Measurements from ENCODE around the gene GPI.
"Not testable (repeated sequence)": the region's sequence is repeated elsewhere in the genome, so short reads cannot be mapped to it uniquely, and the experiment has no call there.

The GPI gene

DNA sequence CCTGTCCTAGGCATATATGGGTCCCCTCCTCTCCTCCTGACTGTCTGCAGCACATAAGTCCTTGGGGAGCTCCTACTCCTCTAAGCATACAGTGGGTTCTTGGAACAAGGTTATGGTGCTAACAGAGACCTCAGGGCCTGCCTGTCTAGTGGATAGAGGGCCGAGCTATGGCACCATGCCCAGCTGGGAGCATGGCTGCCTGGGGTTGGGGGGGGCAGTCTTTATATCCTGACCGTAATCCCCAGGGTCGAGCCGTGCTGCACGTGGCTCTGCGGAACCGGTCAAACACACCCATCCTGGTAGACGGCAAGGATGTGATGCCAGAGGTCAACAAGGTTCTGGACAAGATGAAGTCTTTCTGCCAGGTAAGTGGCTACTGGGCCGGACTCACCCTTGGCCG lies 3.3 kb downstream of the GPI start:
- no peaks in the 10 kb centered on the region for H3K9me3 ChIP-seq
- TF ChIP-seq, protein P1, sequence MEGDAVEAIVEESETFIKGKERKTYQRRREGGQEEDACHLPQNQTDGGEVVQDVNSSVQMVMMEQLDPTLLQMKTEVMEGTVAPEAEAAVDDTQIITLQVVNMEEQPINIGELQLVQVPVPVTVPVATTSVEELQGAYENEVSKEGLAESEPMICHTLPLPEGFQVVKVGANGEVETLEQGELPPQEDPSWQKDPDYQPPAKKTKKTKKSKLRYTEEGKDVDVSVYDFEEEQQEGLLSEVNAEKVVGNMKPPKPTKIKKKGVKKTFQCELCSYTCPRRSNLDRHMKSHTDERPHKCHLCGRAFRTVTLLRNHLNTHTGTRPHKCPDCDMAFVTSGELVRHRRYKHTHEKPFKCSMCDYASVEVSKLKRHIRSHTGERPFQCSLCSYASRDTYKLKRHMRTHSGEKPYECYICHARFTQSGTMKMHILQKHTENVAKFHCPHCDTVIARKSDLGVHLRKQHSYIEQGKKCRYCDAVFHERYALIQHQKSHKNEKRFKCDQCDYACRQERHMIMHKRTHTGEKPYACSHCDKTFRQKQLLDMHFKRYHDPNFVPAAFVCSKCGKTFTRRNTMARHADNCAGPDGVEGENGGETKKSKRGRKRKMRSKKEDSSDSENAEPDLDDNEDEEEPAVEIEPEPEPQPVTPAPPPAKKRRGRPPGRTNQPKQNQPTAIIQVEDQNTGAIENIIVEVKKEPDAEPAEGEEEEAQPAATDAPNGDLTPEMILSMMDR (IDR thresholded peaks at IDR 0.05) = no peak
- H3K27ac ChIP-seq = peak overlapping the region; percentile 81
- no peaks in the 10 kb centered on the region for H3K27me3 ChIP-seq
- H3K4me1 ChIP-seq (ENCODE audit: control insufficient read depth in 1 of 2, insufficient read depth in 1 of 2, low read depth in 1 of 2, low read length in 1 of 2) = peaks cover 54 to 58% of the 10 kb centered on the region in 2 experiments
- H3K4me3 ChIP-seq (ENCODE audit: low read depth in 1 of 2, low read length in 1 of 2) = no peak overlapping the region
- H3K36me3 ChIP-seq = peaks cover 19% of the 10 kb centered on the region

DNA sequence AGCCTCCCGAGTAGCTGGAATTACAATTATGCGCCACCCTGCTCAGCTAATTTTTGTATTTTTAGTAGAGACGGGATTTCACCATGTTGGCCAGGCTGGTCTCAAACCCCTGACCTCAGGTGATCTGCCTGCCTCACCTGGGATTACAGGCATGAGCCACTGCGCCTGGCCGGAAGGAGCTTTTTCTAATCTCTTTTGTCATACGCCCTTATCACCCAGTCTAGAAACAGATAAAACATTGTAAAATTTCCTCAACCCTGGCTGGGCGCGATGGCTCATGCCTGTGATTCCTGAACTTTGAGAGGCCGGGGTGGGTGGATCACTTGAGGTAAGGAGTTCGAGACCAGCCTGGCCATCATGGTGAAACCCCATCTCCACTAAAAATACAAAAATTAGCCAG lies 4.2 kb downstream of the GPI start:
- H3K9me3 ChIP-seq; H3K27me3 ChIP-seq; H3K4me3 ChIP-seq (ENCODE audit: low read depth in 1 of 2, low read length in 1 of 2): not testable (repeated sequence)
- H3K36me3 ChIP-seq = peaks cover 21% of the 10 kb centered on the region
- H3K27ac ChIP-seq = peak overlapping the region; percentile 81
- peaks cover 54 to 57% of the 10 kb centered on the region in 2 experiments for H3K4me1 ChIP-seq (ENCODE audit: control insufficient read depth in 1 of 2, insufficient read depth in 1 of 2, low read depth in 1 of 2, low read length in 1 of 2)

DNA sequence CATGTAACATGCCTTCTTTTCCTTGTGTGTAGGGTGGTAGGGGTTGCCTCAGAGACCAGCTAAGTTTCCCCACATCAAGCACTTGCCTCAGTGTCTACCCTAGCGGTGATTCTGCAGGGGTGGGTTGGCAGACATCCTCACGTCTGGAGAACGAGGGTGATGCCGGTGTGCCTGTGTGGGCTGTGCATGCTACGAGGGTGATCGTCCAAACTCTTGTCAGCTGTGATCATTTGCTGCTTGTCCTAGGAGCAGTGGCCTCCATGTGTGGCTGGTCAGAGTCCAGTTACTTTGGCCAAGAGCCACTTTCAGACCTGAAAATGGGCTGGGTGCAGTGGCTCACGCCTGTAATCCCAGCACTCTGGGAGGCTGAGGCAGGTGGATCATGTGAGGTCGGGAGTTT lies 5.1 kb downstream of the GPI start:
- no peaks in the 10 kb centered on the region for H3K9me3 ChIP-seq
- H3K4me3 ChIP-seq (ENCODE audit: low read depth in 1 of 2, low read length in 1 of 2) = no peak overlapping the region
- peaks cover 48 to 50% of the 10 kb centered on the region in 2 experiments for H3K4me1 ChIP-seq (ENCODE audit: control insufficient read depth in 1 of 2, insufficient read depth in 1 of 2, low read depth in 1 of 2, low read length in 1 of 2)
- TF ChIP-seq, protein P1 (IDR thresholded peaks at IDR 0.05) = no peak
- no peaks in the 10 kb centered on the region for H3K27me3 ChIP-seq
- H3K36me3 ChIP-seq = peaks cover 29% of the 10 kb centered on the region
- H3K27ac ChIP-seq = peak overlapping the region; percentile 81

DNA sequence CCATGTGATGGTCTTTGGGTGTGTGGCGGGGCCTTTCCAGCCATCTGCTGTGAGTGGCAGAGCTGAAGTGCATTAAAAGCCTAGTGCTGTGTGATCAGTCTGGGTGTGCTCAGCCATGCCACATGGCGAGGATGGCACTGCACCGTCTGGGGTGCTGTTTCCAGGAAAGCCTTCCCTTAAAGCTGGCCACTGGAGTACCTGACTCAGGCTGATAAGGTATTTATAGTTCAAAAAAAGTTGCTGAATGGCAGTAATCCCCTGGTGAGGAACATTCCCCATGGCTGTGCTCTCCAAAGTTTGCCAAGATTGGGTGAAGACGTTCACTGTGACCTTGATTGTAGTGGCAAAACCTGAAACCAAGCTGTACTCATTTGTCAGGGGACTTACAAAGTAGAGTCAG lies 6.0 kb downstream of the GPI start:
- H3K4me3 ChIP-seq (ENCODE audit: low read depth in 1 of 2, low read length in 1 of 2) = no peak overlapping the region
- H3K27ac ChIP-seq = peak overlapping the region; percentile 81
- TF ChIP-seq, protein P1 (IDR thresholded peaks at IDR 0.05) = no peak
- H3K4me1 ChIP-seq (ENCODE audit: control insufficient read depth in 1 of 2, insufficient read depth in 1 of 2, low read depth in 1 of 2, low read length in 1 of 2) = peaks cover 41 to 42% of the 10 kb centered on the region in 2 experiments
- H3K27me3 ChIP-seq = no peaks in the 10 kb centered on the region
- peaks cover 38% of the 10 kb centered on the region for H3K36me3 ChIP-seq
- H3K9me3 ChIP-seq = no peaks in the 10 kb centered on the region

DNA sequence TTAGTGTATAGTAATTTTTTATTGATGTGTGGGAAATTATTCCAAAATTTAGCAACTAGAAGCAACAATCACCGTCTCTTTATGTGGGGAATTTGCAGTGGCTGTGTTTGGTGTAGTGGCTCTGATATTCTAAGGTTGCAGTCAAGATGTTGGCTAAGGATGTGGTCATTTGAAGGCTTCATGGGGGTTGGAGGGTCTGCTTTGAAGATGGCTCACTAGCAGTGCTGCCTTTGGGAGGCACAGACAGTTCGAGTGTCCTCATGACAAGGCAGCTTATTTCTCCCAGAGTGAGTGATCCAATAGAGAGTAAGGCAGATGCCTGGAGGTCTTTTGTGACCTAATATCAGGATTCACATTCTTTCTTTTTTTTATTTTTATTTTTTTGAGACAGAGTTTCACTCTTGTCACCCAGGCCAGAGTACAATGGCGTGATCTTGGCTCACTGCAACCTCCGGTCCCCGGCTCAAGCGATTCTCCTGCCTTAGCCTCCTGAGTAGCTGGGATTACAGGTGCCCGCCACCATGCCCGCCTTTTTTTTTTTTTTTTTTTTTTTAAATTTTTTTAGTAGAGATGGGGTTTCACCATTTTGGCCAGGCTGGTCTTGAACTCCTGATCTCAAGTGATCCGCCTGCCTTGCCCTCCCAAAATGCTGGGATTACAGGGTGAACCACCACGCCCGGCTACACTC lies 8.7 kb downstream of the GPI start:
- peaks cover 14% of the 10 kb centered on the region in 2 experiments for H3K4me1 ChIP-seq (ENCODE audit: control insufficient read depth in 1 of 2, insufficient read depth in 1 of 2, low read depth in 1 of 2, low read length in 1 of 2)
- no peak overlapping the region for H3K4me3 ChIP-seq (ENCODE audit: low read depth in 1 of 2, low read length in 1 of 2)
- H3K36me3 ChIP-seq = peaks cover 53% of the 10 kb centered on the region
- TF ChIP-seq, protein P1 (IDR thresholded peaks at IDR 0.05) = no peak
- H3K9me3 ChIP-seq = no peaks in the 10 kb centered on the region
- no peak overlapping the region for H3K27ac ChIP-seq
- no peaks in the 10 kb centered on the region for H3K27me3 ChIP-seq

DNA sequence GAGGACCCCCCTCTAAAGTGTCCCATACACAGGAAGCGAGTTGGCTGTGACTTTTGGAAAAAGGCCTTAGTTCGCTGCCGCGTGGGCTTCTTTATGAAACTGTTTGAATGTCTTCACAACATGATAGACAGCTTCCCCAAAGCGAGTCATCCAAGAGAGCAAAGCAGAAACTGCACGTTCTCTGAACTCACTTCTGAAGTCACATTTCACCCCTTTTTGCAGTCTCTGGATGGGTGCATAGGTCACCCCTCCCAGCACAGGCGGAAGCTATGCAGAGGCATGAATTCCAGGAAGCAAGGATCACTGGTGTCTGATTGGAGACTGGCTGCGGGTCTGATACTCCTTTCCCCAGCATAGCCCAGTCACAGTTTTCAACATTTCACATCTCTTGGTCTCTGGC lies 10.6 kb downstream of the GPI start:
- Histone ChIP-seq H3K27ac (no peak overlapping the region), H3K36me3 (peaks cover 64% of the 10 kb centered on the region)

More for the DNA sequence above, 10.6 kb downstream of the GPI start:
- TF ChIP-seq, protein P1 (IDR thresholded peaks at IDR 0.05) = no peak
- Histone ChIP-seq H3K4me1 (ENCODE audit: control insufficient read depth in 1 of 2, insufficient read depth in 1 of 2, low read depth in 1 of 2, low read length in 1 of 2) (peaks cover 4 to 8% of the 10 kb centered on the region in 2 experiments), H3K4me3 (ENCODE audit: low read depth in 1 of 2, low read length in 1 of 2) (no peak overlapping the region), H3K9me3 (no peaks in the 10 kb centered on the region), H3K27me3 (no peaks in the 10 kb centered on the region)
